Activated effector memory CD4-positive, alpha-beta T cell treated with Interleukin-2 at 50 U/mL for 16 hours (primary cell): ENCODE measurements around the gene PRAMEF7.
"Not testable (repeated sequence)": the region's sequence is repeated elsewhere in the genome, so short reads cannot be mapped to it uniquely, and the experiment has no call there.

Experiments used
- DNase-seq: peaks from one replicate; pipeline ENCODE4 v3.0.0-alpha.2; 2020

Gene PRAMEF7

DNA sequence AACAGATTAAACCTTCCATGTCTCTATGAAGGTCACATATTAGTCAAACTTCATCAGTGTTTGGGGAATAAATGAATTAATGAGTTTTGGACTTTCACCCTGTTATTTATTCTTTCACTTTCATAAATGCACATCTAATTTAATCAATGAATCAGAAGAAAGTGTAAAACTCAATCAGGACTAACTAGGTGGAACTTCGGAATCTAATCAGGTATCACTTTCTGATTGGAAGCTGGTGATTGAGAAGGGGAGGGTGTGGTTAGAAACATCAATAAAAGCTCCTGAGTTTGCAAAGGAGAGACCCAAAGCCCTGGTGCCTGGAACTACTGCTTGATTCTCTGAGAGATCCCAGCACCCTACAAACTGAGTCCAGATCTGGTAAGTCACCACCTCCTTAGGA is at the start of gene PRAMEF7:
Gene PRAMEF7, plus strand, starts transcription at position 301 of the 400 bp plus-strand sequence. CDS start 1,083 bp downstream, outside the sequence.
- not testable (repeated sequence) for DNase-seq

DNA sequence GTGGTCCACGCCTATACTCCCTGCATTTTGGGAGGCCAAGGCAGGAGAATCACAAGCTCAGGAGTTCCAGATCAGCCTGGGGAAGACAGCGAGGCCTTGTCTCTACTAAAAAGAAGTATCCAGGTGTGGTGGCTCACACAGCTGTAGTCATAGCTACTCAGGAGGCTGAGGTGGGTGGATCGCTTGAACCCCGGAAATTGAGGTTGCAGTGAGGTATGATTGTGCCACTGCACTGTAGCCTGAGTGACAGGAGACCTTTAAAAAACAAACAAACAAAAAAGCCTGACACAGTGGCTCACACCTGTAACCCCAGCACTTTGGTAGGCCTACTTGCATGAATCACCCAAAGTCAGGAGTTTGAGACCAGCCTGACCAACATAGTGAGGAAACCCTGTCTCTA is 38.0 kb upstream of the PRAMEF7 start:
- not testable (repeated sequence) for DNase-seq

DNA sequence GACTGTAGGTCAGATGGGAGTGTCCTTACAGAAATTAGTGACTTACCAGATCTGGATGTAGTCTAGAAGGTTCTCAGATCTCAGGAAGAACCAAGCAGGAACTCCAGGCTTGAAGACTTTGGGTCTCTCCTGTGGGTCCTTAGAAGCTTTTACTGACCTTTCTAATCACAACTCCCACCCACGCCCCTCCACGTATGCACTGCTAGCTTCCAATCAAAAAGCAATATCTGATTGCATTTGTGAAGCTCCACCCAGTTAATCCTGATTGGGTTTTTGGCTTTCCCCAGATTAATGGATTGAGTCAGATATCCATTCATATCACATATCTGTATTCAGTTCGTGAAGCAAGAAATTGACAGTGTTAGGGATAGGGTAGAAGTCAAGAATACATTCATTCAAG is 30.3 kb upstream of the PRAMEF7 start, which contains the start of gene PRAMEF4:
Gene PRAMEF4, minus strand, starts transcription at position 101 of the 400 bp plus-strand sequence. CDS start 2,807 bp downstream, outside the sequence.
- DNase-seq: not testable (repeated sequence)

DNA sequence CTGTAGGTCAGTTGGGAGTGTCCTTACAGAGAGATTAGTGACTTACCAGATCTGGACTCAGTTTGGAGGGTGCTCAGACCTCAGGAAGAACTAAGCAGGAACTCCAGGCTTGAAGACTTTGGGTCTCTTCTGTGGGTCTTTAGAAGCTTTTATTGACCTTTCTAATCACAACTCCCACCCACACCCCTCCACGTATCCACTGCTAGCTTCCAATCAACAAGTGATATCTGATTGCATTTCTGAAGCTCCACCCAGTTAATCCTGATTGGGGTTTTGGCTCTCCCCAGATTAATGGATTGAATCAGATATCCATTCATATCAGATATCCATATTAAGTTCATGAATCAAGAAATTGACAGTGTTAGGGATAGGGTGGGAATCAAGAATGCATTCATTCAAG is 18.2 kb upstream of the PRAMEF7 start, which contains the start of gene PRAMEF10:
Gene PRAMEF10, minus strand, starts transcription at position 101 of the 400 bp plus-strand sequence. CDS start 2,423 bp downstream, outside the sequence.
- not testable (repeated sequence) for DNase-seq

DNA sequence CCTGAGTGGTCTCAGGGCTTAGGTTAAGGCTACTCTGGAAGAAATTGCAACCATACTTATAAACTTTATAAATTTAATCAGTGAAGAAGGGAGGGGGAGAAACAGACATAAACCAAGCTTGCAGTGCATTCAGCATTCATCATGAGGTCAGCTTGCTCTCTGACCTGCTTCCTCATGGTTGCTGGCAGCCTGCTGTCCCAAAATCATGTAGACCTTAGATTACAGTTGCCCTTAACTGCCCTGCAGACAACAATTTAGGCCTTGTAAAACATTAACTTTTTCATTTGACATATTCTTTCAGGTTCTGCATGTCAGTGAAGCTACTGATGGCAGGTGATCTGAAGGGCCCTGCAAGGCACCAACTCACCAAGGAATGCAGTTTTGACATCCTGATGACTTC is 17.2 kb upstream of the PRAMEF7 start:
- not testable (repeated sequence) for DNase-seq

DNA sequence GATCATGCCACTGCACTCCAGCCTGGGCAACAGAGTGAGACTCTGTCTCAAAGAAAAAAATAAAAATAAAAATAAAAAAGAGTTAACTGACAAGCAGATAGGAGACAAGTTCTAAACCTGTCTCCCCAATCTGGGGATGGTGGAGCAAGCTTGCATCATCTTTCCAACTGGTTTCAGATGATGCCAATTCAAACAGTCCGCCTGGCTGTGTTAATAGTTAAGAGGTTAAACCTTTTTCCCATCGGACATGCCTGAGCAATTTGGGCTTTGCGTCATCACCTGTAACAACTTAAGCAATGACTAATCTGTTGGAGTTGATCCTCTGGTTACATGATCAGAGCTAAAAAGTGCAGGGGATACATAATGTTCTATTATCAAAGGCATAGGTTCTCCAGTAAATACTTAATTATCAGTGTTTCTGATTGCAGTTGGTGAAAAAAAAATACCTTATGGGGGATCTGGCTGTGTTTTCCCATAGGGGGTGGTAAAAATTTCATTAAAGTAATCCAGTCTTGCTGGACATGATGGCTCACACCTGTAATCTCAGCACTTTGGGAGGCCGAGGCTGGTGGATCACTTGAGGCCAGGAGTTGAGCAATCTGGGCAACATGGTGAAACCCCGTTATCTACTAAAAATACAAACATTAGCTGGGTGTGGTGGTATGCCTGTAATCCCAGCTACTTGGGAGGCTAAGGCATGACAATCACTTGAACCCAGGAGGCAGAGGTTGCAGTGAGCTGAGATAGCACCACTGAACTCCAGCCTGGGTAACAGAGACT is 12.4 kb upstream of the PRAMEF7 start:
- DNase-seq: not testable (repeated sequence)

DNA sequence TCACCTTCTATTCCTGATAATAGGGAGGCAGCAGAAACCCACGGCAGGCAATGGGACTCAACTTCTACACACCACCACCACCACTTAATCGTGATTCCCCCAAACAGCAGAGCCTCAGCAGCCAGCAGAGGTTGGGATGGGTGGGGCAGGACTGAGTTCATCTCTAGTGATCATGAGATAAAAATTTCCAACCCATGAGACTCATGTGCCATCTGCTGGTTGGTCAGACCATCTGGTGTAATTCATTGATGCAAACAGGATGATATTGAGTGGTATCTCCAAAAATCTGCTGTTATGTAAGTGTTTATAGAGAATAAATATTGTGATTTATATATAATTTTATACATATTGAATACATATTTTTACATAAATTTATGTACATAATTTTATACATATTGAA is 5.3 kb downstream of the PRAMEF7 start:
- not testable (repeated sequence) for DNase-seq

DNA sequence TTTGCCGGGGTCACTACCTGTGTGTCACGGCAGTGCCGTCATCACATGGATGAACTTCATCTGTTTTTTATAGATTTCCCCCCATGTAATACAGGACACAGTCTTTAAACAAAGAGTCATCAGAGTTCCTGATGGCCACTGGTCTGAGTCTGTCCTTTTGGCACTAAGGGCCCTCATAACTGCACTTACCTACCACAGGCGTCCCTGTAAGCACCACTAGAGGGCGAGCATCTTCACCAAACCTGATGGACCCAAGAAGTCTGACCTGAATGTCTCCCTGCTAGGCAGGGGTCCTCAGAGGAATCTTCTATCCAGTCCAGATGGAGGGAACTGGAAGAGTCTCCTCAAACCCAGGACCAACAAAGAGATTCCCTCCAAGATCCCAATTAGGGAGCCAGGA is 8.0 kb downstream of the PRAMEF7 start:
- not testable (repeated sequence) for DNase-seq

DNA sequence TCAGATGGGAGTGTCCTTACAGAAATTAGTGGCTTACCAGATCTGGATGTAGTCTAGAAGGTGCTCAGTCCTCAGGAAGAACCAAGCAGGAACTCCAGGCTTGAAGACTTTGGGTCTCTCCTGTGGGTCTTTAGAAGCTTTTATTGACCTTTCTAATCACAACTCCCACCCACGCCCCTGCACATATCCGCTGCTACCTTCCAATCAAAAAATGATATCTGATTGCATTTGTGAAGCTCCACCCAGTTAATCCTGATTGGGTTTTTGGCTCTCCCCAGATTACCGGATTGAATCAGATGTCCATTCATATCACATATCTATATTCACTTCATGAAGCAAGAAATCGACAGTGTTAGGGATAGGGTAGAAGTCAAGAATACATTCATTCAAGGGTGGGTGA is 31.1 kb downstream of the PRAMEF7 start, which contains the start of gene PRAMEF6:
Gene PRAMEF6, minus strand, starts transcription at position 101 of the 400 bp plus-strand sequence. CDS start 5,062 bp downstream, outside the sequence.
- not testable (repeated sequence) for DNase-seq
